ENCODE measurements around the gene MYB. TPM values are rescaled to one million over a fixed set of nuclear protein-coding genes. Genes with fewer than 3 reads are reported as not detected.

Gene MYB
- total RNA-seq, 4 donors from 2014 or later = 0.18 to 4.0 (median 0.59) TPM; not detected in 1

DNA sequence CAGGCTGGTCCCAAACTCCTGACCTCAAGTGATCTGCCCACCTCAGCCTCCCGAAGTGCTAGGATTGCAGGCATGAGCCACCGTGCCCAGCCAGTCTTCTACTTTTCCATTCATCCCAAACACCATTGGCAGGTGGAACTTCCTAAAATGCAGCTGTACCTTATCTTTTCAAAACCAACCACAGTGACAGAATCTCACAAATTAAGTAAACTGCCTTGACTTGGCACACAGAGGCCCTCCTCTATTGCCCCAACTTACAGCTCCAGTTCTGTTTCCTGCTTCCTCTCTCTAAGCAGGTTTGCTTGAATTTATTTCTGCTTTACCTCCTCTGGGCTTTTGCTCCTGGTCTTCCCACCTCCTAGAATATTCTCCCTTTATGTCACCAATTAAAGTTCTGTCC, 7.6 kb downstream of the MYB start:
- intact Hi-C loops (cut with DNase I; ENCODE audit: low total_unique reads) = no loop called here
- no peak for TF ChIP-seq POLR2A (IDR thresholded peaks at IDR 0.05)
- TF ChIP-seq, protein P1, sequence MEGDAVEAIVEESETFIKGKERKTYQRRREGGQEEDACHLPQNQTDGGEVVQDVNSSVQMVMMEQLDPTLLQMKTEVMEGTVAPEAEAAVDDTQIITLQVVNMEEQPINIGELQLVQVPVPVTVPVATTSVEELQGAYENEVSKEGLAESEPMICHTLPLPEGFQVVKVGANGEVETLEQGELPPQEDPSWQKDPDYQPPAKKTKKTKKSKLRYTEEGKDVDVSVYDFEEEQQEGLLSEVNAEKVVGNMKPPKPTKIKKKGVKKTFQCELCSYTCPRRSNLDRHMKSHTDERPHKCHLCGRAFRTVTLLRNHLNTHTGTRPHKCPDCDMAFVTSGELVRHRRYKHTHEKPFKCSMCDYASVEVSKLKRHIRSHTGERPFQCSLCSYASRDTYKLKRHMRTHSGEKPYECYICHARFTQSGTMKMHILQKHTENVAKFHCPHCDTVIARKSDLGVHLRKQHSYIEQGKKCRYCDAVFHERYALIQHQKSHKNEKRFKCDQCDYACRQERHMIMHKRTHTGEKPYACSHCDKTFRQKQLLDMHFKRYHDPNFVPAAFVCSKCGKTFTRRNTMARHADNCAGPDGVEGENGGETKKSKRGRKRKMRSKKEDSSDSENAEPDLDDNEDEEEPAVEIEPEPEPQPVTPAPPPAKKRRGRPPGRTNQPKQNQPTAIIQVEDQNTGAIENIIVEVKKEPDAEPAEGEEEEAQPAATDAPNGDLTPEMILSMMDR (IDR thresholded peaks at IDR 0.05) = no peak
- Histone ChIP-seq H3K36me3 (no peaks in the 10 kb centered on the region), H3K4me3 (no peak overlapping the region), H3K27ac (no peak overlapping the region), H3K27me3 (peaks cover 0 to 41% of the 10 kb centered on the region in 2 donors), H3K4me1 (no peaks in the 10 kb centered on the region), H3K9me3 (no peaks in the 10 kb centered on the region)
- no peak for DNase-seq

DNA sequence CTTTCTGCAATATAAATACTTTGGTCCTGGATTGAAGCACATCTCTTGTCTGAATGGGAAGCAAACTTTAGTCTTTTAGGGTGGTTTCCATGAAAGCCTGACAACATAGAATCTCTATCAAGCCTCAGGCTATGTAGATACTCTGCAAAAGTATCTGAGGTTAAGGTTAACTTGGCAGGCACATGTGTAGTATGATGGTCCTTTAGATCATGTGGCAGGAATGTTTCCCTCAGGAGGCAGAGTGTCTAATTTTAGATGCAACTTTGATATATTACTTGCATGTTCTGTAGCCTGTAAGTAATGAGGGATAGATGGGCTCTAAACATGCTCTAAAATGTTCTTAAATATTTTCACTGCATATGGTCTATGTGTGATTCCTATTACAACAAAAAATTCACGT, 8.2 kb downstream of the MYB start:
- Histone ChIP-seq H3K27ac (no peak overlapping the region), H3K4me1 (no peaks in the 10 kb centered on the region), H3K36me3 (no peaks in the 10 kb centered on the region), H3K4me3 (no peak overlapping the region), H3K9me3 (no peaks in the 10 kb centered on the region), H3K27me3 (peaks cover 0 to 35% of the 10 kb centered on the region in 2 donors)
- TF ChIP-seq, protein P1 (IDR thresholded peaks at IDR 0.05) = no peak
- TF ChIP-seq POLR2A (IDR thresholded peaks at IDR 0.05) = no peak
- no peak for DNase-seq
- intact Hi-C loops (cut with DNase I; ENCODE audit: low total_unique reads) = no loop called here

DNA sequence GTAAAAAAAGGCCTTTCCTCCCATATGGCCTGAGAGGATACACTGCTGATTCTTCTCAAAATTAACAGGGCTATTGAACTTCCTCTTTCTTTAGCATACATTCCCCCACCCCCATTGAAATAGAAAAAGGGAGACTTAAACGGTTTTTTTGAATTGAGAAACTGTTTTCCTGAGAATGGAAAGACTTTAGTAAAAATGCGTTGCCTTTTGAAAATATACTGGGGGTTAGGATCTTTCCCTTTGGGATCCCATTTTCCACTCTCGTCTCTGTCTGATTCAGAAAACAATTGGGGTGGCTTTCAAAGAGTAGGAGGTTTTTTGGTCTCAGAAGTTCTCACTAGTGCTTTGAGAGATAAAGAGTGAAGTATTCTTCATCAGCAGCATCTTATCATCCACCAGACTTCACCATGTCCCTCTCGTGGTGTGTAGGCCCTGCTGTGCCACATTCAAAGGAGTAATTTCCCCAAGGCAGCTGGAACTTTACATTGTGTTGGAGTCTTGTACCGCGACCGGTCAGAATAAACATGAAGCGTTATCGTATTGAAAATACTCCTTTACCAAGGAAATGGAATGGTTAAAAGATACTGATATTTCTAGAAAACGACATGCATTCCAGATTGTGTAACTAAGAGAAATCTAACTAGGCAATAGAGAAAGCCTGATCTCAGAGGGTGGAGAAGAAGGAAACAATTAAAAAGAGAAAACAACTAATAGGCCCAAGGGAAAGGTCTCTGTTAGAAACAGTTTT, 10.6 kb downstream of the MYB start:
- H3K27me3 ChIP-seq = peaks cover 0 to 12% of the 10 kb centered on the region in 2 donors
- intact Hi-C loops (cut with DNase I; ENCODE audit: low total_unique reads) = no loop called here
- H3K4me1 ChIP-seq = no peaks in the 10 kb centered on the region
- TF ChIP-seq POLR2A (IDR thresholded peaks at IDR 0.05) = no peak
- TF ChIP-seq, protein P1 (IDR thresholded peaks at IDR 0.05) = no peak
- no peak for DNase-seq
- no peak overlapping the region for H3K27ac ChIP-seq
- no peaks in the 10 kb centered on the region for H3K36me3 ChIP-seq
- no peak overlapping the region for H3K4me3 ChIP-seq
- no peaks in the 10 kb centered on the region for H3K9me3 ChIP-seq

DNA sequence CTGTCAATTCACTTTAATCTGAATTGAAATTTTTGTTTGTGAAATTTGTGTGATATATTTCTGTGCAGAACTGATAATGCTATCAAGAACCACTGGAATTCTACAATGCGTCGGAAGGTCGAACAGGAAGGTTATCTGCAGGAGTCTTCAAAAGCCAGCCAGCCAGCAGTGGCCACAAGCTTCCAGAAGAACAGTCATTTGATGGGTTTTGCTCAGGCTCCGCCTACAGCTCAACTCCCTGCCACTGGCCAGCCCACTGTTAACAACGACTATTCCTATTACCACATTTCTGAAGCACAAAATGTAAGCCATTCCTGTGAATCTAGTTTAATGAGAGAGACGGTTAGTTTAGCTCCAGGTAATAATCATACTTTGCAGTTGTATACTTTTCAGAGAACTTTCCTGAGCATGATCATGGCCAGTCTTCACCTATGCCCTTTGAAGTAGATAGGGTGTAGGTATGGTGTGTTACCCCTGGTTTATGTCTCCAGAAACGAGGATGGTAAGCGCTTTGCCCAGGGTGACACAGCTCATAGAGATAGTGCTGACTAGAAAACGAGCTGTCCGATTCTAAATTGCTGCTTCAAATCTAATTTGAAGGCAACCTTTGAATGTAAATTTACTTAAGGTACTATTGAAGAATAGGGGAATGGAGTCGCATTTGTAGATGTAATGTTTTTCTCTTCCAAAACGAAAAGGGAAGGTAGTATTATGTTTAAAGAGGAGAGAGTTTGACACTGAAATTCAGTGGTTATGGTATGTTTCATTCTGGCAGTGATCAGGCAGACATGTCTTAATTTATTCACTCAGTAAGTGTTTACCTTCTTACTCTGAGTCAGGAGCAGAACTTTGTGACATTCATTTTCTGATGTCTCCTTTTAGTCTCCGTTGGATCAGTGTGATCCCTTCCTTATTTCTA, 11.4 kb downstream of the MYB start:
- H3K36me3 ChIP-seq = no peaks in the 10 kb centered on the region

More for the DNA sequence above, 11.4 kb downstream of the MYB start:
- no peaks in the 10 kb centered on the region for H3K9me3 ChIP-seq
- no peak for TF ChIP-seq POLR2A (IDR thresholded peaks at IDR 0.05)
- TF ChIP-seq, protein P1 (IDR thresholded peaks at IDR 0.05) = no peak
- no peak overlapping the region for H3K27ac ChIP-seq
- DNase-seq = no peak
- peaks cover 0 to 4% of the 10 kb centered on the region in 2 donors for H3K27me3 ChIP-seq
- no peaks in the 10 kb centered on the region for H3K4me1 ChIP-seq
- intact Hi-C loops (cut with DNase I; ENCODE audit: low total_unique reads) = no loop called here
- no peak overlapping the region for H3K4me3 ChIP-seq

Data from uterus (tissue), 4 donors.